GM13976 (cell line): ENCODE data around the gene LGALS4.
"Not testable (repeated sequence)": the region's sequence is repeated elsewhere in the genome, so short reads cannot be mapped to it uniquely, and the experiment has no call there.

Experiments
- DNase-seq: peaks from one replicate; pipeline ENCODE4 v3.0.0; 2012; ENCODE audit warnings: low spot score
- CTCF ChIP-seq: IDR thresholded peaks from 2 replicates; pipeline ENCODE4 v1.5.1; 2012; ENCODE audit warnings: borderline replicate concordance, mild to moderate bottlenecking; ENCODE audit not compliant: insufficient read depth; ENCODE audit errors: extremely low read depth, missing control alignments, control extremely low read depth
- in situ Hi-C: fragments of 300-500 bp; cut with MboI; formaldehyde crosslinking; loops from one replicate; pipeline ENCODE4 v1.12.0; 2022; ENCODE audit warnings: low sequenced_read_pairs, mixed read lengths, inconsistent platforms; ENCODE audit not compliant: unreplicated experiment

The LGALS4 gene

DNA sequence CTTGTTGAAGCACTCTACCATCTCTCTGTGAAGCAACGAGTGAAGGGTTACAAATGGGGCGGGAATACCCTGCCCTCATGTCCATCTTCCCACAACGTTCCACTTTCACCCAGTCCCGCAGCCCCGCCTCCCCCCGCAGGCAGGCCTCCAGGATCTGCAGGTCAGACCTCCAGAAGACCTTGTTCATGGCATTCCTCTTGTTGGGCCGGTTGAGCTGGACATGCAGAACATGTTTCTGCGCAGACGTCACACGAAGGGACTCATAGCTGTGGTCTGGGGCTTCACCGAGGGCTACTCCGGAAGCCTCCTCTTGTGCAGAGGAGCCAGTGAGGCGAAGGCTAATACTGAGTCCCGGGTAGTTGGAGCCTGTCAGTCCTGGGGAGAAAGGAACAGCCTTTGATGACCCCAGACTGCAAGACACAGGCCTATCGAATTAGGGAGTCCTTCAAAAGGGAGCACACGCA lies 18.4 kb upstream of the LGALS4 start:
- peak; percentile 81 for DNase-seq
- in situ Hi-C loops, result no loop called here
- TF ChIP-seq CTCF, result no peak

- TF ChIP-seq CTCF, result no peak
- in situ Hi-C loops, result no loop called here
- no peak for DNase-seq
Measured at GRCh38 chr19:38830039-38830733, 17.4 kb upstream of the LGALS4 start.

GRCh38 chr19:38829203-38829602 lies 16.5 kb upstream of the LGALS4 start:
- in situ Hi-C loops, DNase-seq: not testable (repeated sequence)

DNA sequence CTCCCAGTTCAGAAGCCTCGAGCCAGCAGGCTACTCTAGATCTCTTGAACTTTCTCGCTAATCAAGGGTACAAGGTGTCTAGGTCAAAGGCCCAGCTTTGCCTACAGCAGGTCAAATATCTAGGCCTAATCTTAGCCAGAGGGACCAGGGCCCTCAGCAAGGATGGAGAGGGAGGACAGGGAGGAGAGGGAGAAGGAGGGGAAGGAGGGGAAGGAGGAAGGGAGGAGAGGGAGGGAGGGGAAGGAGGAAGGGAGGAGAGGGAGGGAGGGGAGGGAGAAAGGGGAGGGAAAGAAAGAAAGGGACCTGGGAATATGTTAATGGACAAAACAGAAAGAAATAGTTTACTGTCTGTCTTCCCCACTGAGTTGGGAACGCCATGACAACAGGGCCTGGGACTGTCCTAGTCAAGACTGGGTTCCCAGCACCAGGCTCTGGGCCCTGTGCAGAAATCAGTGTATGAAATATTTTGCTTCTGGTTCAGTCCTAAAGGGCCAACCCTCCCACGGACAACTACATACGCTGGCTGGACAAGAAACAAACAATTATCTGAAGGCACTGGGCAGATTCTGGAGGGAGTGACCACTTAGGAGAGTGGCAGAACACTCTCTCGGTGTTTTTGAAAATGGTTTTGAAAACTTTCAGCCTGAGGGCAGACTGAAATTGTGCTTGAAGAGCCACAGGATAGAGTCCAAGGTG lies 14.3 kb upstream of the LGALS4 start:
- in situ Hi-C loops, result no loop called here
- no peak for DNase-seq
- no peak for TF ChIP-seq CTCF

DNA sequence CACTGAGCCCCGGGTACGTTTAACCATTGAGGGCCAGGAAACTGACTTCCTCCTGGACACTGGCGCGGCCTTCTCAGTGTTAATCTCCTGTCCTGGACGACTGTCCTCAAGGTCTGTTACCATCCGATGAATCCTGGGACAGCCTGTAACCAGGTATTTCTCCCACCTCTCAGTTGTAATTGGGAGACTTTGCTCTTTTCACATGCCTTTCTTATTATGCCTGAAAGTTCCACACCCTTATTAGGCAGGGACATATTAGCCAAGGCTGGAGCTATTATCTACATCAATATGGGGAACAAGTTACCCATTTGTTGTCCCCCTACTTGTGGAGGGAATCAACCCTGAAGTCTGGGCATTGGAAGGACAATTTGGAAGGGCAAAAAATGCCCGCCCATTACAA lies 13.2 kb upstream of the LGALS4 start:
- DNase-seq, in situ Hi-C loops: not testable (repeated sequence)

GRCh38 chr19:38821230-38821825 lies 8.6 kb upstream of the LGALS4 start:
- in situ Hi-C loops, DNase-seq: not testable (repeated sequence)

DNA sequence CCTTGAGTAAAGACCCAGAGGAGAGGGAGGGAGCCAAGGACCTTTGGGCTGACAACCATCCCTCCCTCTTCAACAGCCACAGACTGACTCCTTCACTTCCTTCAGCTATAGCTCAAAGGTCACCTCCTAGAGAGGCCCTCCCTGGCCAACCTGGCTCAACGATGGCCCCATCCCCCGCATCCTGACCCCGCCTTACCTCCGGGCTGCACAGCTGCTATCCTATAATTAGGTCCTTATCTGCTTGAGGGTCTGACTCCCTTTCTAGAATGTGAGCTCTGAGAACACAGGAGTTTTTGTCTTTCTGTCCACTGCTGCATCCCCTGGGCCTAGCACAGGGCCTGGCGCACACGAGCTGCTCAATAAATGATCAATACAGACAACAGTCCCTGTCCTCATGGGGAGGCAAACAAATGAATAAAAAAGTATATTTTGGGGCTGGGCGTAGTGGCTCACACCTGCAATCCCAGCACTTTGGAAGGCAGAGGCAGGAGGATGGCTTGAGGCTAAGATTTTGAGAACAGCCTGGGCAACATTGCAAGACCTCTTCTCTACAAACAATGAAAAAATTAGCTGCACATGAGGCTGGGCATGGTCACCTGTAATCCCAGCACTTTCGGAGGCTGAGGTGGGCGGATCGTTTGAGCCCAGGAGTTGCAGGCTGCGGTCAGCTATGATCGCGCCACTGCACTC lies 6.6 kb upstream of the LGALS4 start:
- DNase-seq, result peak; percentile 30

More for the DNA sequence above, 6.6 kb upstream of the LGALS4 start:
- TF ChIP-seq CTCF, result no peak
- in situ Hi-C loops, result no loop called here
